Measurements from ENCODE around the gene SCAMP2.

Gene SCAMP2

DNA sequence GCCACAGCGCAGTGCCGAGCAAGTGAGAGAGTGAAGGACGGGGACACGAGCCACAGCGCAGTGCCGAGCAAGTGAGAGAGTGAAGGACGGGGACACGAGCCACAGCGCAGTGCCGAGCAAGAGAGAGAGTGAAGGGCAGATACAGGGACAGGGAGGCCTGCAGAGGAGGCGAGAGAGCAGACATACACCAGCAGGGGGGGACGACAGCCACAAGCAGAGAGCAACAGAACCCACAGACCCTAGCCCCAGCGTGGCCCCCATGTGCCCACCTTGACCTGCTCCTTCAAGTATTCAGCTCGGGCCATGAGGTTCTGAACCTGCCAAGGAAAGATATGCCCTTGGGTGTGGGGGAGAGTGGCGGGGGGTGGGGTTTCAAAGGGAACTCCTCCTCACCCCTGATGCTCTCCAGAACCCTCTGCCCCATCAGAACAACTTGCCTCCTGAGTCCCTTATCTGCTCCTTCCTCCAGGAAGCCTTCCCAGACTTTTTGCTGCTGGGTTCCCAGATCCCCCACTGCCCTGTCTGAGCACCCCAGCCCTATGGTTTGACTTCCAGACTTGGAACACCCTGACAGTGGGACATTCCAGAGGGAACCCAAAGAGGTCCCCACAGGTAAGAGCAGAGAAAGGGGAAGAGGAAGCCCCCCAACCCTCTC lies 35.6 kb downstream of the SCAMP2 start:
- DNase-seq = no peak
- no peak for ATAC-seq

DNA sequence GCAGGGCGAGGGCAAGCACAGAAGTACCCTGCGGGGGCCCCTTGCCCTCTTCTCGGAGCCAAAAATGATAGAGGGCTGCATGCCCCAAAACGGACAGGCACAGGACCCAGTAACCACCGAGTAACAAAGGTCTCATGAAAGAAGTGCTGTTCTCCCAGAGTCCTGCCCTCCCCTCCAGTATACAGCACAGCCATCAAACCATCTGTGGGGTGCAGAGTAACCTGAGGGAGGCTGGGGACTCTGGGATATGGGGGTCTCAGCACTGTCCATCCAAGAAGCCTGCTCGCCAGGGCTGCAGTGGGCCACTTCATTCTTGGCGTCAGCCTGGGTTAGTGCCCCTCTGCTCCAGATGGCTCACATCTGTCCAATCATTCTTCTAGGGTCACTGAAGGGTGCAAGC lies 36.3 kb downstream of the SCAMP2 start:
- DNase-seq (no peak), ATAC-seq (no peak)

DNA sequence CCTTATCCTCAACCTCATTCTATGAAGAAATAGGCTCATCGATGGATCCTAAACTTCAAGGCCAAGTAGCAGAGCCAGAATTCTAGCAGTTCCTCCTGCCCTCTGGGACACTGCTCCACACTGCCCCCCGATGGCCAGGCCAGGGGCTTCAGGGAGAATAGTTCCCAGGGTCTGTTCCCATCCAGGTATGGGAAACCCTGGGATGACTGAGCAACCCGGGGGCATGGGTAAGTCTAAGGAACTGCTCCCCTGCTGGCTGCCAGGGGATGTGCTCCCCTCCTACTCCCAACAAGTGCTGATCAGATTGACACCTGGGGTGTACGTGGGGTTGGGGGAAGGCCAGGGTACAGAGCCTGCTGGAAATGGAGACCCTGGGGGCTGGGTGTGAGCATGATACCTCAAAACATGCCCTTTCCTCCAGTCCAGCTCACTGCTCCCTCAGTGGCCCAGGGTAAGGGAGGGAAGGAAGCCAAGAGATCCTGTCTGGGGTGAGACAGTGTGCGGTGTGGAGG lies 37.8 kb downstream of the SCAMP2 start:
- DNase-seq (peak; percentile 75), ATAC-seq (peak; percentile 33)

- DNase-seq (no peak), ATAC-seq (no peak)
These were observed 39.6 kb downstream of the SCAMP2 start for GRCh38 chr15:74833376-74834107.

DNA sequence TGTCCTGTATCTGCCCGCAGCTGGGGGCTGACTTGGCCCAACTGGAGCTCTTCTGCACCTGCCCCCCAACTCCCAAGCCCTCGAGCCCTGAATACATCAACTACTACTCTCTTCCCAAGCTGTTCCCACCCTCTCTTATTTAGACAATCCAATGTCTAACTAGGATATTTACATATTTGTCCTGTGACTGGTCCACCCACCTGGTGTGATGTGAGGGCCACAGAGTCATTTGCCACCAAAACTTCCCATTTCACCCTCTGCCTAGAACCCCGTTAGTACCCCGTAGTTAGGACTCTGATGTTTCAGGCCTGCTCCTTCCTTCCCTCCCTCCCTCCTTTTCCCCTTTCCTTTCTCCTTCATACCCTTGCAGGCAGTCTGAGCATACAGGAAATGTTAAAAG lies 40.3 kb downstream of the SCAMP2 start:
- no peak for DNase-seq

GRCh38 chr15:74831813-74832495 lies 41.2 kb downstream of the SCAMP2 start:
- ATAC-seq (no peak), DNase-seq (no peak)

More for the DNA sequence above, 40.3 kb downstream of the SCAMP2 start:
- ATAC-seq = no peak

DNA sequence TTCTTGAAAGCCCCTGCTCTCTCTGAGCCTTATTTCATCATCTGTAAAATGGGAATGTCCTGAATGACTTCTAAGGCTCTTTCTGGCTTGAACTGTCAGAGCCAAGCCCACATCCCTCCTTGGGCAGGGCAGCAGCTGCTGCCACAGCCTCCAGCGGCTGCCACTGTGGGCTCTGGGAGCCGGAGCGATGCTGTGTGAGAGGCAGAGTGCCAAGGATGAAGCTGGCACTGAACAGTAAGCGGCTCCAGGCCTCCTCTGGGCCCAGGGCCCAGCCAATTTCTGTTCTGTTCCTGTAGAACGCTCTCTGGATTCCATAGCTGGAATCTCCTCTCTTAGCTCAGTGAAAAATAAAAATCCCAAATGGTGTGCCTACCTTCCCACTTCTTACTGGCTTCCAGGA lies 42.3 kb downstream of the SCAMP2 start:
- ATAC-seq (no peak), DNase-seq (no peak)

GRCh38 chr15:74829991-74830390 lies 43.2 kb downstream of the SCAMP2 start:
- no peak for ATAC-seq
- DNase-seq = no peak

DNA sequence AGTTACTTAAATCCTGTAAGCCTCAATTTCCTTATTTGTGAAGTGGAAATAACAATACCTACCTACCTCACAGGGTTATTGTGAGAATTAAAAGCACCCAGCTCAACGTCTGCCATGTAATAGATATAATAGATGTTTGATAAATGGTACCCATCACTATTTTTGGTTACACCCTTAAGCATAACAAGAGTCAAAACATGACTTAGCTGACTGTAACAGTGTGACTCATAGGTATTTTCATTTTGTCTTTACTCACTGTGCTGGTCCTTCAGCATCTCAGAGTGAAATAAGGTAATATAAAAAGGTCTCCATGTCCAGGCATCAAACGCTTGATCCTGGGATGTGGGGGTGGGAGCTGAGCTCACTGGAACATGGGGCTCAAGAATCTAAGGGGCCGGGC lies 43.7 kb downstream of the SCAMP2 start:
- peak; percentile 49 for ATAC-seq

DNA sequence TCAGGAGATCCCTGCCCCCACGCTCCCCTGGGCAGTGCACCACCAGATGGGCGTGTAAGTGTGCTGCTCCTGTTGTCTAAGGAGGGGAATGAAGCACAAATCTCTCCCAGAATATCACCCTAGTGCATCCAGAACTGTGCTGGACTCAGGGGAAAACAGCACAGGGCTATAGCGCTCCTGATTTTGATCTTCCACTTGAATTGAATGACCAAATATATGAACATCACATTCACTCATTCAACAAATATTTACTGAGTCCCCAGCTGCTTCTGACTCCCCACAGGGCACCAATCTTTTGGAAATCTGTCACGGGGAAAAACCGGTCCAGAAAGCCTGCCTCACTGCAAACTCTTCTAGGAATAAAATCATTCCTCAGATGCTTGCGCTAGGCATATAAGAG lies 44.3 kb downstream of the SCAMP2 start:
- DNase-seq (no peak), ATAC-seq (no peak)

More for the DNA sequence above, 43.7 kb downstream of the SCAMP2 start:
- DNase-seq = no peak

DNA sequence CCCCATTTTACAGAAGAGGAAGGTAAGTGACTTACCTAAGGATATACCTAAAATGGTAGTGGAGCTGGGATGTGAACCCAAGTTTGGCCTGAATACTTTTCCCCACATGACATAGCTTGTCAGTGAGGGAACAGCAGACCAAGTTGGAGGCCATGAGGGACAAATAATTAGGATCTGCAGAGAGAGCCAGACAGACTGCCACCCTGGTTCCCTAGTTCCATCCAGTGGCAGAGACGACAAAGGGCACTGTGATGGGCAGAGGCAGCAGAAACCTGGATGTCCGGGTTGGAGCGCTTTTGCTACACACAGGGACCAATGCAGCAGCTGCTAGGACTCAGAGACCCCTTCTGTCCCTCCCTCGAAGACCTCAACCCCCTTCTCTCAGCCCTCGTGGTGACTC lies 45.6 kb downstream of the SCAMP2 start:
- no peak for DNase-seq
- no peak for ATAC-seq

GRCh38 chr15:74826921-74827320 lies 46.2 kb downstream of the SCAMP2 start:
- DNase-seq = no peak

GRCh38 chr15:74826364-74826819 lies 46.8 kb downstream of the SCAMP2 start, which contains the start of gene CPLX3:
TSS of gene CPLX3 (plus strand) at chr15:74826627. CDS start at chr15:74826704, 77 bp downstream.
- DNase-seq (peak; percentile 56), ATAC-seq (peak; percentile 33)

More at GRCh38 chr15:74826921-74827320, 46.2 kb downstream of the SCAMP2 start:
- ATAC-seq = no peak

GRCh38 chr15:74825866-74826265 lies 47.3 kb downstream of the SCAMP2 start:
- DNase-seq = no peak
- ATAC-seq = no peak

DNA sequence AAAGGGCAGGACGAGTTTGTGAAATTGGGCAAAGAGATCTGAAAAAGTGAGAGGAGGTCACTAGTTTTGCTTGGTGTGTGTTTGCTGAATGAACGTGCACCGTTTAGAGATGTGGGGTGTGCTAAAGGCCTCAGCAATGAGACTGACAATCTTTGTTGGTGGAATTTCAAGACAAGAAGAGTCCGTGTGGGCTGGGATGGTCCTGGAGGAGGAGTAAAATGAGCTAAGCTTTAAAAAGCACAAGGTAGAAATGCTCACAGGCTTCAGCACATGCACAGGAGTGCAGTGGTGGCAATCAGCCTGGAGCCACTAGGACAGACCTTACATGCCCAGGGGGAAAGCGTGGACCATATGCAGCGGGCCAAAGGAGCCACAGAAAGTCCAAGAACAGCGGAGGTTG lies 48.2 kb downstream of the SCAMP2 start:
- no peak for DNase-seq

GRCh38 chr15:74823324-74823723 lies 49.8 kb downstream of the SCAMP2 start:
- ATAC-seq = no peak
- no peak for DNase-seq

More for the DNA sequence above, 48.2 kb downstream of the SCAMP2 start:
- no peak for ATAC-seq

- ATAC-seq (no peak), DNase-seq (no peak)
These were observed 50.9 kb downstream of the SCAMP2 start for GRCh38 chr15:74822233-74822632.

GRCh38 chr15:74821790-74822158 lies 51.4 kb downstream of the SCAMP2 start:
- ATAC-seq (no peak), DNase-seq (no peak)

GRCh38 chr15:74821091-74821789 lies 51.9 kb downstream of the SCAMP2 start:
- ATAC-seq = no peak
- no peak for DNase-seq

- DNase-seq = no peak
- ATAC-seq = no peak
These were observed 53.1 kb downstream of the SCAMP2 start for GRCh38 chr15:74820056-74820455.

DNA sequence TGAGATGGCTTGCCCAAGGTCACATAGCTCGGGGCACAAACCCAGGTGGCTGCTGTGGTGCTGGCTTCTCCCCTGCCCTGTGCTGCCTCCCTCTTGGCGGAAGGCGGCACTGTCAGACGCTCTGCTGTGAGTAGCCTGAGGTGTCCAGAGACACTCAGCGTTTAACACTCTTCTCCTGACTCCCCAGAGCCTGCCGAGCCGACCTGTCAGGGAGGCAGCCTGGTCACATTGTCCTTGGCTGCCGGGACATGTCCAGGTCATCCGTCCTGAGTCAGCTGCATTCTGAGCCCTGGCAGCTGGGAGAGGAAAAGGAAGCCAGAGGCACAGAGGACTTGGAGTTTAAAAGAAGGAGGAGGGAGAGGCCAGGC lies 55.8 kb downstream of the SCAMP2 start:
- ATAC-seq = no peak
- no peak for DNase-seq

Measured in stimulated activated naive CD8-positive, alpha-beta T cell treated with anti-CD3 and anti-CD28 coated beads, Interleukin-15, Interleukin-2, amounts not matched to agents 100 U/mL and 50 U/mL, for 24 hours (primary cell).